ENCODE data around the gene UACA. TPM values are rescaled to one million over a fixed set of nuclear protein-coding genes. Genes with fewer than 3 reads are reported as not detected.
A peak's percentile ranks its signal among the peaks of the same experiment; 100 is the strongest.

Gene UACA
- total and polyA plus RNA-seq, 4 donors, result 9.2 to 195 (median 37.9) TPM

GRCh38 chr15:70796516-70797310, 33.4 kb upstream of the UACA start:
- DNase-seq, result no peak

DNA sequence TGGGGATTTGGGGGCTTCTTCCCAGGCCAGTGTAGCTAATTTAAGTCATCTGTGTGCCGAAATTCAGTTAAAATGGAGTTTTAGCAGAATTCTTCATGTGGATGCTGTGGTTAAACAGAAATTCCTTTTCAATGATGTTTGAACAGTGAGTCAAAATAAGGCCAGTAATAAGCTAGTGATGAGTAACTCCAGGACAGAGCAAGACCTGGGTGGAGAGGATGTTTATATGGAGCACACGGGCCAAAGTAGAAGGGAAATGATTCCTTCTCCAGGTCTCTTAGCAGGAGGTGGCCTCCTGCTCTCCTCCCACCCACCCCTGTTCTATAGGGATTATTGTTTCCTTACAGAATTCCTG, 31.9 kb upstream of the UACA start:
- Histone ChIP-seq H3K36me3 (ENCODE audit: control insufficient read depth in 4 of 4, insufficient read depth in 4 of 4, low read length in 4 of 4) (no peaks in the 10 kb centered on the region), H3K27me3 (ENCODE audit: control insufficient read depth in 3 of 3, insufficient read depth in 3 of 3, low read length in 2 of 3) (peaks cover 0 to 23% (median 0%) of the 10 kb centered on the region in 3 donors), H3K4me1 (ENCODE audit: control insufficient read depth in 5 of 5, insufficient read depth in 5 of 5, low read length in 5 of 5) (peaks cover 0 to 16% (median 5%) of the 10 kb centered on the region in 5 donors), H3K4me3 (no peak overlapping the region), H3K9me3 (ENCODE audit: control insufficient read depth in 4 of 4, insufficient read depth in 3 of 4, low read length in 3 of 4) (peaks cover 0 to 2% (median 0%) of the 10 kb centered on the region in 4 donors), H3K9ac (ENCODE audit: insufficient read depth in 1 of 2, low read length in 2 of 2) (no peak overlapping the region), H3K27ac (ENCODE audit: low read depth in 1 of 2, low read length in 1 of 2) (peak overlapping the region; percentile 46 to 60)
- WGBS, 2 donors, result 56 to 85% methylated on average over 2 of the region's 2 CpGs
- DNase-seq (no peak), ATAC-seq (ENCODE audit: insufficient read depth, low FRiP score) (no peak)
- TF ChIP-seq CTCF (IDR thresholded peaks at IDR 0.05; ENCODE audit: control extremely low read depth, extremely low read depth), result no peak

More at GRCh38 chr15:70796516-70797310, 33.4 kb upstream of the UACA start:
- Histone ChIP-seq H3K4me1 (ENCODE audit: control insufficient read depth in 5 of 5, insufficient read depth in 5 of 5, low read length in 5 of 5) (peaks cover 0 to 26% (median 14%) of the 10 kb centered on the region in 5 donors), H3K9ac (ENCODE audit: insufficient read depth in 1 of 2, low read length in 2 of 2) (no peak overlapping the region), H3K36me3 (ENCODE audit: control insufficient read depth in 4 of 4, insufficient read depth in 4 of 4, low read length in 4 of 4) (no peaks in the 10 kb centered on the region), H3K27ac (ENCODE audit: low read depth in 1 of 2, low read length in 1 of 2) (no peak overlapping the region), H3K27me3 (ENCODE audit: control insufficient read depth in 3 of 3, insufficient read depth in 3 of 3, low read length in 2 of 3) (peaks cover 0 to 13% (median 0%) of the 10 kb centered on the region in 3 donors), H3K9me3 (ENCODE audit: control insufficient read depth in 4 of 4, insufficient read depth in 3 of 4, low read length in 3 of 4) (peaks cover 0 to 2% (median 0%) of the 10 kb centered on the region in 4 donors), H3K4me3 (no peak overlapping the region)
- no peak for TF ChIP-seq CTCF (IDR thresholded peaks at IDR 0.05; ENCODE audit: control extremely low read depth, extremely low read depth)
- ATAC-seq (ENCODE audit: insufficient read depth, low FRiP score), result no peak
- WGBS, 2 donors, result 92 to 96% methylated on average over 14 of the region's 14 CpGs

DNA sequence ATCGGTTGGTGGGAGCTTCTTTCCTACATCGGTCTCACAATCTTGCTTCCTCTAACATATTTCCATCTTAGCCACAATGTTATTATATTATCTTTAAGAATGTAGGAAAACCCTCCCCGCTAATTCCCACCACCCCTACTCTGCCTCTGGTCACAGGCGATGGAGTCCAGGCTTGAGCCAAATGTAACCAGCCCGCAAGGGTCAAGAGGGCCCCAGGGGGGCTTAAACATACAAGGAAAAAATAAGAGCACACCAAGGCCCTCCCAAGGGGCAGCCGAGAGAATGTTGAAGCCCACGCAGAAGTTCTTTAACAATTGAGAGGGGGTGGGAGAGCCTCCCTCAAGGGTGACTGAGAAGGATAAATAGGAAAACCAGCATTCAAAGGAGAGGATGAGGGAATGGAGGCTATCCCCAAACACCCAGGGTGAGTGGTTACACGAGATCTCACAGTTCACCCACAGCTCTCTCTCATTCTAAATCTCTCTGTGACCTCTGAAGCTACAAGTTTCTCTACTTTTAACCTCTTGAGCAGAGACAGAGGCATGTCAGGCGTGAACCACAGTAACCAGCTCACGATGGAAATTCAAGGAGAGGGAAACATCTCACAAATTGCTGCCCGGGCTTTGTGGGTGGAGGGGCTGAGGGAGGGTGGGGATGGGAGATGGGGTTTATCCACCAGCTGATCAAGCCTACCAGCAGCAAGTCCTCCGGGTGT, 31.4 kb upstream of the UACA start:
- no peaks in the 10 kb centered on the region for H3K36me3 ChIP-seq (ENCODE audit: control insufficient read depth in 4 of 4, insufficient read depth in 4 of 4, low read length in 4 of 4)
- H3K9me3 ChIP-seq (ENCODE audit: control insufficient read depth in 4 of 4, insufficient read depth in 3 of 4, low read length in 3 of 4), result peaks cover 0 to 2% (median 0%) of the 10 kb centered on the region in 4 donors
- DNase-seq (no peak), ATAC-seq (ENCODE audit: insufficient read depth, low FRiP score) (no peak)
- peak overlapping the region in 1 of 2 donors; percentile 60 for H3K27ac ChIP-seq (ENCODE audit: low read depth in 1 of 2, low read length in 1 of 2)
- H3K4me1 ChIP-seq (ENCODE audit: control insufficient read depth in 5 of 5, insufficient read depth in 5 of 5, low read length in 5 of 5), result peaks cover 0 to 10% (median 2%) of the 10 kb centered on the region in 5 donors
- 85 to 93% methylated on average over 12 of the region's 12 CpGs for WGBS, 2 donors
- H3K4me3 ChIP-seq, result no peak overlapping the region
- H3K9ac ChIP-seq (ENCODE audit: insufficient read depth in 1 of 2, low read length in 2 of 2), result no peak overlapping the region
- peaks cover 0 to 23% (median 0%) of the 10 kb centered on the region in 3 donors for H3K27me3 ChIP-seq (ENCODE audit: control insufficient read depth in 3 of 3, insufficient read depth in 3 of 3, low read length in 2 of 3)
- TF ChIP-seq CTCF (IDR thresholded peaks at IDR 0.05; ENCODE audit: control extremely low read depth, extremely low read depth), result no peak

Measured in lung (tissue), 12 donors.